DOHH2 (cell line): ENCODE measurements around the gene ARHGAP23.

Experiments used
- H3F3A ChIP-seq: fragments of 200-600 bp; sonication (generic), shearing (Covaris generic); 2 replicates; pipeline ENCODE4 v1.6.0; 2016; ENCODE audit warnings: antibody characterized with exemption, mild to moderate bottlenecking; ENCODE audit not compliant: control insufficient read depth, insufficient read depth
- H3K27ac ChIP-seq: fragments of 200-600 bp; sonication (generic); 2 replicates; pipeline ENCODE4 v1.5.1; 2014; ENCODE audit warnings: low read depth, mild to moderate bottlenecking, low read length, moderate library complexity
- H3K27me3 ChIP-seq: fragments of 200-600 bp; sonication (generic); 2 replicates; pipeline ENCODE4 v1.6.1; 2014; ENCODE audit warnings: mild to moderate bottlenecking, low read length, mixed read lengths; ENCODE audit not compliant: control insufficient read depth
- H3K36me3 ChIP-seq: fragments of 200-600 bp; sonication (generic); 2 replicates; pipeline ENCODE4 v1.6.1; 2014; ENCODE audit warnings: mild to moderate bottlenecking, low read length, moderate library complexity, mixed read lengths; ENCODE audit not compliant: control insufficient read depth
- H3K4me1 ChIP-seq: fragments of 200-600 bp; sonication (generic); 2 replicates; pipeline ENCODE4 v1.6.1; 2014; ENCODE audit warnings: mild to moderate bottlenecking, low read length, mixed read lengths; ENCODE audit not compliant: control insufficient read depth
- H3K4me2 ChIP-seq: fragments of 200-600 bp; sonication (generic); 2 replicates; pipeline ENCODE4 v1.6.0; 2014; ENCODE audit warnings: mild to moderate bottlenecking, low read length, moderate library complexity
- H3K4me3 ChIP-seq: fragments of 200-600 bp; sonication (generic); 2 replicates; pipeline ENCODE4 v1.5.1; 2014; ENCODE audit warnings: mild to moderate bottlenecking, low read length, mixed read lengths
- H3K79me2 ChIP-seq: fragments of 200-600 bp; sonication (generic); 2 replicates; pipeline ENCODE4 v1.6.1; 2014; ENCODE audit warnings: mild to moderate bottlenecking, low read length, mixed read lengths; ENCODE audit not compliant: control insufficient read depth
- H3K9me2 ChIP-seq: fragments of 200-600 bp; sonication (generic); replicated peaks from 2 replicates; pipeline ENCODE4 v1.6.1; 2014; ENCODE audit warnings: mild to moderate bottlenecking, low read length, mixed read lengths; ENCODE audit not compliant: control insufficient read depth
- H3K9me3 ChIP-seq: fragments of 200-600 bp; sonication (generic); 2 replicates; pipeline ENCODE4 v1.6.1; 2014; ENCODE audit warnings: antibody characterized with exemption, low read length, mixed read lengths; ENCODE audit not compliant: control insufficient read depth, insufficient read depth
- H4K20me1 ChIP-seq: fragments of 200-600 bp; sonication (generic); 2 replicates; pipeline ENCODE4 v1.6.0; 2014; ENCODE audit warnings: low read depth, mild to moderate bottlenecking, antibody characterized with exemption, low read length, moderate library complexity; ENCODE audit not compliant: control insufficient read depth, insufficient read depth
- CTCF ChIP-seq: fragments of 200-600 bp; sonication (generic); IDR thresholded peaks from one replicate; pipeline ENCODE4 v1.5.1; 2014; ENCODE audit warnings: antibody characterized with exemption, mild to moderate bottlenecking, low read depth, low read length; ENCODE audit not compliant: poor library complexity, severe bottlenecking
- EZH2phosphoT487 ChIP-seq: fragments of 200-600 bp; sonication (generic); IDR thresholded peaks from 2 replicates; pipeline ENCODE4 v1.6.1; 2017; ENCODE audit warnings: borderline replicate concordance, mild to moderate bottlenecking, antibody characterized with exemption, low read length, moderate library complexity, mixed read lengths

ARHGAP23 gene

DNA sequence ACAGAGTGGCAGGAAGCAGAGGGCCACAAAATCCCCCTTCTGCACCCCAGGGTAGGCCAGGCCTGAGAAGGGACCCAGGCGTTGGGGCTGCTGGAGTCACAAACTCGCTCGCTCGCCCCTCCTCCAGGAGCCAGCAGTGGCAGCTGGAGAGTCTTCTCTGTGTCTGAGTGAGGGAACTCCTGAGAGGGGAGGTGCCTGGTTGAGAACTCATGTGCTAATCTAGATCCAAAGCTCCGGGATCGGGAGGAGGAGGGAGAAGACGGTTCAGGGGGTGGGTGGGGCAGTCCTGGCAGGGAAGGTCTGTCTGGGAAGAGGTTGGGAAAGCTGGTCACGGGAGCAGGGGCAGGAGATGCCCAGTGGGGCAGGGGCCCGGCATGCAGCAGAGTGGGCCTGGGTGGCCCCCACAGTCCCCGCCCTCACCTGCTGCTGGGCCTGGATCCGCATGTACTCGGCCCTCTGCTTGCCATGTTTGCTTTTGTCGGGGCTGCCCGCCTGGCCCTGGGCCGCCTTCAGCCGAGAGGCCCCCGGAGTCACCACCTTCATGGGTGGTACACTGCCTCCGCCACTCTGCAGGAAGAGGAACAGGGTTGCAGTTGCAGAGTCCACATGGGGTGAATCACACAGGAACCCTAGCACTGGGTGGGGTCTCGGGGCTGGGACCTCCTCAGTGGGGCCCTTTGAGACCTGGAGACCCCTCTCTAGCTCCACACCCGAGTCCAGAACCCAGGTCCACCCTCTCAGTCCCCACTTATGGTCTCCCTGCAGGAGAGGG is 115.3 kb downstream of the ARHGAP23 start:
- no peaks in the 10 kb centered on the region for H3K4me1 ChIP-seq
- no peaks in the 10 kb centered on the region for H3K9me3 ChIP-seq
- no peaks in the 10 kb centered on the region for H3K9me2 ChIP-seq
- H3K27ac ChIP-seq = no peak overlapping the region
- H3K4me3 ChIP-seq = no peak overlapping the region
- TF ChIP-seq EZH2phosphoT487 = no peak
- TF ChIP-seq CTCF = no peak
- H4K20me1 ChIP-seq = no peaks in the 10 kb centered on the region
- H3F3A ChIP-seq = no peaks in the 10 kb centered on the region
- no peaks in the 10 kb centered on the region for H3K36me3 ChIP-seq
- no peaks in the 10 kb centered on the region for H3K79me2 ChIP-seq
- H3K27me3 ChIP-seq = peaks cover 22% of the 10 kb centered on the region
- no peak overlapping the region for H3K4me2 ChIP-seq

GRCh38 chr17:38544175-38544838 is 116.0 kb downstream of the ARHGAP23 start:
- Histone ChIP-seq H3F3A (no peaks in the 10 kb centered on the region), H3K4me2 (no peak overlapping the region), H3K36me3 (no peaks in the 10 kb centered on the region), H3K27ac (no peak overlapping the region), H3K9me3 (no peaks in the 10 kb centered on the region), H3K27me3 (peaks cover 17% of the 10 kb centered on the region), H3K79me2 (no peaks in the 10 kb centered on the region), H3K4me3 (no peak overlapping the region), H3K4me1 (no peaks in the 10 kb centered on the region), H3K9me2 (no peaks in the 10 kb centered on the region), H4K20me1 (no peaks in the 10 kb centered on the region)
- no peak for TF ChIP-seq CTCF
- TF ChIP-seq EZH2phosphoT487 = no peak

- Histone ChIP-seq H3K4me2 (no peak overlapping the region), H3K4me3 (no peak overlapping the region), H3K36me3 (no peaks in the 10 kb centered on the region), H4K20me1 (no peaks in the 10 kb centered on the region), H3K27me3 (peaks cover 16% of the 10 kb centered on the region), H3K27ac (no peak overlapping the region), H3K9me3 (no peaks in the 10 kb centered on the region), H3K79me2 (no peaks in the 10 kb centered on the region), H3K4me1 (no peaks in the 10 kb centered on the region), H3K9me2 (no peaks in the 10 kb centered on the region), H3F3A (no peaks in the 10 kb centered on the region)
- no peak for TF ChIP-seq CTCF
- TF ChIP-seq EZH2phosphoT487 = no peak
These were observed 116.6 kb downstream of the ARHGAP23 start for GRCh38 chr17:38544839-38545209.
